Fibroblast of the aortic adventitia (primary cell): ENCODE data around the gene ALOXE3. TPM values are rescaled to one million over a fixed set of nuclear protein-coding genes. Genes with fewer than 3 reads are reported as not detected.

Source experiments
- DNase-seq: peaks from one replicate; pipeline ENCODE4 v3.0.0-alpha.2; 2010; ENCODE audit warnings: low read depth
- H3K4me3 ChIP-seq: 2 replicates; pipeline ENCODE4 v1.5.1; 2011; ENCODE audit warnings: low read depth, mild to moderate bottlenecking, control low read depth, low read length, moderate library complexity
- total RNA-seq: library from RNA; depleted of rRNA; stranded (reverse); fragments of >200 nt; gene quantifications from 2 replicates; pipeline ENCODE4 v1.2.3, GENCODE V29; 2012; ENCODE audit warnings: low replicate concordance
- TF ChIP-seq, protein P1 (sequence below): IDR thresholded peaks from 2 replicates; pipeline ENCODE4 v1.5.1; 2011; ENCODE audit warnings: mild to moderate bottlenecking, low read length, control low read depth, inconsistent platforms; ENCODE audit not compliant: insufficient read depth

Gene ALOXE3
- total RNA-seq, 1 donor: 0.09 TPM

DNA sequence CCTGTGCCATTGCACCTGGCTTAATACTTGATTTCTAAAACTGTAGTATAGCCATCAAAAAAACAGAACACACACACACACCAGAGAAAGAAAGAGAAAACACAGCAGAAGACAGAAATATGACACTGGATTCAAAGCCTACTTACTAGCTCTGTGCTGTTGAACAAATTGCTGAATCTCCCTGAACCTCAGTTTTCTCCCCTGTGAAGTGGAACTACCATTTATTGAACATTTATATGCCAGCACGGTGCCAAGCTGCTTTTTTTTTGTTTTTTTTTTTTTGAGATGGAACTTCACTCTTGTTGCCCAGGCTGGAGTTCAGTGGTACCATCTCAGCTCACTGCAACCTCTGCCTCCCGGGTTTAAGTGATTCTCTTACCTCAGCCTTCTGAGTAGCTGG, 17.6 kb downstream of the ALOXE3 start:
- no peak overlapping the region for H3K4me3 ChIP-seq
- TF ChIP-seq, protein P1, sequence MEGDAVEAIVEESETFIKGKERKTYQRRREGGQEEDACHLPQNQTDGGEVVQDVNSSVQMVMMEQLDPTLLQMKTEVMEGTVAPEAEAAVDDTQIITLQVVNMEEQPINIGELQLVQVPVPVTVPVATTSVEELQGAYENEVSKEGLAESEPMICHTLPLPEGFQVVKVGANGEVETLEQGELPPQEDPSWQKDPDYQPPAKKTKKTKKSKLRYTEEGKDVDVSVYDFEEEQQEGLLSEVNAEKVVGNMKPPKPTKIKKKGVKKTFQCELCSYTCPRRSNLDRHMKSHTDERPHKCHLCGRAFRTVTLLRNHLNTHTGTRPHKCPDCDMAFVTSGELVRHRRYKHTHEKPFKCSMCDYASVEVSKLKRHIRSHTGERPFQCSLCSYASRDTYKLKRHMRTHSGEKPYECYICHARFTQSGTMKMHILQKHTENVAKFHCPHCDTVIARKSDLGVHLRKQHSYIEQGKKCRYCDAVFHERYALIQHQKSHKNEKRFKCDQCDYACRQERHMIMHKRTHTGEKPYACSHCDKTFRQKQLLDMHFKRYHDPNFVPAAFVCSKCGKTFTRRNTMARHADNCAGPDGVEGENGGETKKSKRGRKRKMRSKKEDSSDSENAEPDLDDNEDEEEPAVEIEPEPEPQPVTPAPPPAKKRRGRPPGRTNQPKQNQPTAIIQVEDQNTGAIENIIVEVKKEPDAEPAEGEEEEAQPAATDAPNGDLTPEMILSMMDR: no peak
- no peak for DNase-seq

DNA sequence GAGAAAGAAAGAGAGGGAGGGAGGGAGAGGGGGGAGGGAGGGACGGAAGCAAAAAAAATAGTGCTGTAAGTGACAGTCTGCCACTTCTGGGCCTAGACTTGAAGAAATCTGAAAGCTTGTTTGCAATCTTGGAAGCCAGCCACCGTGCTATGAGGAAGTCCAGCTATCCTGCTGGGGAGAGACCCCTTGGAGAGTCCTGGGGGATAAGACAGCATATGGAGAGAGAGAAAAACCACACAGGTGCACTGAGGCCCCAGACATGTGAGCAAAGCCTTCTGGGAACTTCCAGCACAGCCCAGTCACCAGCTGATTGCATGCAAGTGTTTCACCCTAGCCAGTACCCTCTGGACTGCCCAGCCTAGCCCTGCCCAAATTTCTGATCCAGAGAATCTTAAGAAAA, 18.2 kb downstream of the ALOXE3 start:
- no peak for DNase-seq
- TF ChIP-seq, protein P1: no peak
- no peak overlapping the region for H3K4me3 ChIP-seq

DNA sequence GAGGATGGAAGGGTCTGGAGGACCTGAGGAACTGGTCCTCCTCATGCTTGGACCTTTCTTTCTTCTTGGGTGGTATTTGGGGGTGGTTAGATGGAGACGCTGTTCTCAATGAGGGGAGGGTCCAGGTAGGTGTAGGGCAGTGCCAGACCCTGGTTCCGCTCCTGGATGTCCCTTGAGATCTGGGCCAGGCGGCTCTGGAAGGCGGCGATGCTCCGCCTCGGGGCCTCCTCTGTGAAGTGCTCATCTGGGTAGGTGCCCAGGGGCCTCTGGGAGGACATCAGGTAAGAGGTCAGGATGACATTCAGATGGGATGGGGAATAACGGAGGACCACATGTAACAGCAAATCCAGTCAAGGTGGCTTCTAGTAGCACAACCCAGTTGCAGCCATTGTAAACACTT, 21.8 kb downstream of the ALOXE3 start:
- no peak overlapping the region for H3K4me3 ChIP-seq
- TF ChIP-seq, protein P1: no peak
- DNase-seq: no peak

DNA sequence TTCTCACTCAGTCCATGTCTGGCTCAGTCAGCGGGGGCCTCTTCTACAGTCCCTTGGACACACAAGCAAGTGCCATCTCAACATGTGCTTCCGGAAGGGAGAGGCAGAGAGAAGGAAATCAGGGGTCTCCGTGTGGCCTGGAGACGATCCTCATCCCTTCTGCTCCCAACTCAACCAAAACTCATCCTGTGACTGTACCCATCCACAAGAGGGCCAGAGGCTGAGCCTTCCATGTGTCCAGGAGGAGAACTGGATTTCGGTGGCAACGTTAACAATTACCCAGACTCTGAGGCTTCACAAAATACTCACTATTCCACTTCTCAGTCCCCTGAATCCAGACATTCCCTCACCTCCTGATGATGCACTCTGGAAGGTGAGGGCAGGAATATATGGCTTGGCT, 23.0 kb downstream of the ALOXE3 start:
- H3K4me3 ChIP-seq: no peak overlapping the region
- DNase-seq: no peak

DNA sequence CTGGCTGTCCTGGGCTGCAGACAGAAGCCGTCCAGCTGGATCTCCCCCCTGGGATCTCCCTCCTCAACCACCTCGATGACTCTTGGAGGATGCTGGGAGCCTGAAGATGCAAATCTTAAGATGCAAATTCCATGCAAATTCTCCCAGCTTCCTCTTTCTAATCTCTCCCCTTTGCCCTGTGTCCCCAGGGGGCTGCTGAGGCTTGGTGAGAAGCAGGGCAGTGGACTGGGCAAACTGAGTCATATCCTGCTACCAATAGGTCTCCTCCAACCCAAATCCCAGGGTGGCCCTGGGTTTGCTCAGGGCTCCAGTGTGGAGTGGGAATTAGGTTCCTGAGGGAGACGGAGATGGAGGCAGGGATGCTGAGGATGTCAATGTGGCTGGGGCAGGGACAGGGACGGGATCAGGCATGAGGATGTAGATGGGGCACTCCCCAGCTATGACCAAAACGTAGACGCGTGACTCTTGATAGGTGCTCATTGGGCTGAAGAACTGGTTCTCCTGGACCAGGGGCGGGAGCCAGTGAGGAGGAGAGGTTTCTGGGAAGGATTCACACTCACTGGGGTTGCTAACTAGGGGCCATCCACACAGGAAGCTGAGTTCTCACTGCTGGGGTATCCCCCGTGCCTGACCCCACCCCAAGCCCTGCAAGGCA, 27.2 kb downstream of the ALOXE3 start:
- no peak overlapping the region for H3K4me3 ChIP-seq
- TF ChIP-seq, protein P1: no peak
- no peak for DNase-seq

More for the DNA sequence above, 23.0 kb downstream of the ALOXE3 start:
- TF ChIP-seq, protein P1: peak; percentile 3

DNA sequence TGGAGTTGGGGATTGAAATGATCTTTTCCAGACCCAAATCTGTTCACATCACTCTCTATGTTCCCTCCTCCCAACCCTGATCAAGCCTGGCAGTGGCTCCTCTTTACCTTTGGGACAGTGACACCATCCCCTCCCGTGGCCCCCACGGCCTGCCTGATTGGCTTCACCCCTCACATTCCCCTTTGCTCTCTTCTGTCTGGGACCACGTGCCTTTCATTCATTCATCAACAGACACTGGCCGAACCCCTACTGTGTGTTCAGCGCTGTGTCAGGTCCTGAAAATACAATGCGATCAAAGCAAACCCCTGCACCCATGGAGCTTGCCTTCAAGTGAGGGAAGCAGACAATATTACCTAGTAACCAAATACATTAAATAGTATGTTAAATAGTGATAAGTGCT, 28.6 kb downstream of the ALOXE3 start:
- no peak overlapping the region for H3K4me3 ChIP-seq
- DNase-seq: no peak
- TF ChIP-seq, protein P1: no peak

DNA sequence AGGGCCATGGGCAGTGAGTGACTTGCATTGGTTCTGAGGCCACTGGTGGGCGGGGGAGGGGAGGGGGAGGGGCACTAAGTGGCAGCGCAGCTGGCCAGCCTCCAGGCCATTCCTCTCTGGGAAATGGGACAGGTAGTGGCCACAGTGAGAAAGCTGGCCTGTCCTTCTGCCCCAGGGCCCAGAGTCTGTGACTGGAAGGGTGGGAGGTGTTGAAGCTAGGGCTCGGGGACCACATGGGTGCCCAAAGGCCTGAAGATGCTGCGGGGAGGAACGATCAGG, 30.4 kb downstream of the ALOXE3 start:
- DNase-seq: no peak
- TF ChIP-seq, protein P1: no peak

More for the DNA sequence above, 30.4 kb downstream of the ALOXE3 start:
- H3K4me3 ChIP-seq: no peak overlapping the region
